SJCRH30 (cell line): ENCODE results near the gene KDM4D. TPM values are rescaled to one million over a fixed set of nuclear protein-coding genes. Genes with fewer than 3 reads are reported as not detected.
"Not testable (repeated sequence)": the region's sequence is repeated elsewhere in the genome, so short reads cannot be mapped to it uniquely, and the experiment has no call there.

Source experiments
- DNase-seq, 2 experiments: peaks; one replicate each; pipeline ENCODE4 v3.0.0-alpha.2; 2015 to 2020
- H3K27ac ChIP-seq: fragments of 250-450 bp; sonication (Bioruptor Pico); 2 replicates; pipeline ENCODE4 v1.5.1; 2020; ENCODE audit warnings: mild to moderate bottlenecking, moderate library complexity
- H3K27me3 ChIP-seq: fragments of 250-450 bp; sonication (Bioruptor Pico); 2 replicates; pipeline ENCODE4 v1.5.1; 2020; ENCODE audit warnings: mild to moderate bottlenecking, moderate library complexity
- H3K36me3 ChIP-seq: fragments of 250-450 bp; sonication (Bioruptor Pico); 2 replicates; pipeline ENCODE4 v1.5.1; 2020; ENCODE audit warnings: mild to moderate bottlenecking, moderate library complexity
- H3K4me1 ChIP-seq: fragments of 250-450 bp; sonication (Bioruptor Pico); 2 replicates; pipeline ENCODE4 v1.5.1; 2020; ENCODE audit warnings: mild to moderate bottlenecking, moderate library complexity
- H3K4me3 ChIP-seq: fragments of 250-450 bp; sonication (Bioruptor Pico); 2 replicates; pipeline ENCODE4 v1.5.1; 2020; ENCODE audit warnings: mild to moderate bottlenecking, moderate library complexity
- H3K9me3 ChIP-seq: fragments of 250-450 bp; sonication (Bioruptor Pico); replicated peaks from 2 replicates; pipeline ENCODE4 v1.5.1; 2020; ENCODE audit warnings: mild to moderate bottlenecking, moderate library complexity
- total RNA-seq: library from RNA; depleted of rRNA; stranded (reverse); fragments of >200 nt; shearing (Covaris generic); gene quantifications from 2 replicates; pipeline ENCODE4 v1.2.3, GENCODE V29; 2014; rRNA removed

The KDM4D gene
- total RNA-seq, 1 experiment from 2014 or later, result 1.9 TPM

- no peaks in the 10 kb centered on the region for H3K9me3 ChIP-seq
- H3K27ac ChIP-seq, result no peak overlapping the region
- H3K27me3 ChIP-seq, result no peaks in the 10 kb centered on the region
- no peaks in the 10 kb centered on the region for H3K36me3 ChIP-seq
- no peaks in the 10 kb centered on the region for H3K4me1 ChIP-seq
- no peak for DNase-seq
- H3K4me3 ChIP-seq, result no peak overlapping the region
These were observed 61.8 kb downstream of the KDM4D start for GRCh38 chr11:95035316-95035715.

- not testable (repeated sequence) for H3K9me3 ChIP-seq, H3K4me3 ChIP-seq
These were observed 64.0 kb downstream of the KDM4D start for GRCh38 chr11:95037356-95038035.

GRCh38 chr11:95042239-95042638 lies 68.7 kb downstream of the KDM4D start:
- Histone ChIP-seq H3K27me3 (no peaks in the 10 kb centered on the region), H3K4me3 (no peak overlapping the region), H3K27ac (no peak overlapping the region), H3K4me1 (no peaks in the 10 kb centered on the region), H3K36me3 (no peaks in the 10 kb centered on the region), H3K9me3 (no peaks in the 10 kb centered on the region)
- DNase-seq, result no peak

More at GRCh38 chr11:95037356-95038035, 64.0 kb downstream of the KDM4D start:
- not testable (repeated sequence) for H3K4me1 ChIP-seq, DNase-seq, H3K36me3 ChIP-seq, H3K27ac ChIP-seq, H3K27me3 ChIP-seq

- H3K27me3 ChIP-seq, result no peaks in the 10 kb centered on the region
- H3K9me3 ChIP-seq, result no peaks in the 10 kb centered on the region
- H3K4me1 ChIP-seq, result no peaks in the 10 kb centered on the region
- H3K36me3 ChIP-seq, result no peaks in the 10 kb centered on the region
- H3K27ac ChIP-seq, result no peak overlapping the region
- H3K4me3 ChIP-seq, result no peak overlapping the region
- DNase-seq, result no peak
These were observed 69.4 kb downstream of the KDM4D start for GRCh38 chr11:95042906-95043305.

- no peak for DNase-seq
- H3K36me3 ChIP-seq, result no peaks in the 10 kb centered on the region
- no peaks in the 10 kb centered on the region for H3K9me3 ChIP-seq
- no peak overlapping the region for H3K27ac ChIP-seq
- H3K4me3 ChIP-seq, result no peak overlapping the region
- H3K4me1 ChIP-seq, result no peaks in the 10 kb centered on the region
- no peaks in the 10 kb centered on the region for H3K27me3 ChIP-seq
These were observed 70.5 kb downstream of the KDM4D start for GRCh38 chr11:95044010-95044409.

GRCh38 chr11:95045812-95046211 lies 72.3 kb downstream of the KDM4D start:
- Histone ChIP-seq H3K36me3 (no peaks in the 10 kb centered on the region), H3K9me3 (no peaks in the 10 kb centered on the region), H3K27ac (no peak overlapping the region), H3K4me3 (no peak overlapping the region), H3K4me1 (no peaks in the 10 kb centered on the region), H3K27me3 (no peaks in the 10 kb centered on the region)
- no peak for DNase-seq

Other genes with a start within 250 kb of the KDM4D start
- gene AMOTL1, start 205.4 kb upstream of the KDM4D start, total RNA-seq, result 52.5 and 57.4 TPM in 2 replicates
- gene CWC15, start 153 bp upstream of the KDM4D start, total RNA-seq, result 39.8 and 41.8 TPM in 2 replicates
- not detected in 2 replicates for gene KDM4E, start 51.5 kb downstream of the KDM4D start, total RNA-seq
- not detected in 2 replicates for gene KDM4F, start 75.7 kb downstream of the KDM4D start, total RNA-seq
- 6.4 and 10.9 TPM in 2 replicates for gene SRSF8, start 93.2 kb downstream of the KDM4D start, total RNA-seq
- 9.3 and 10.3 TPM in 2 replicates for gene ENDOD1, start 116.1 kb downstream of the KDM4D start, total RNA-seq